C4-2B (cell line): Measurements from ENCODE around the gene ZNF487.

Experiments
- H3K27ac ChIP-seq: fragments of 450-650 bp; 2 replicates; pipeline ENCODE4 v1.5.1; 2017
- ZFX ChIP-seq: fragments of 450-650 bp; IDR thresholded peaks from 2 replicates; pipeline ENCODE4 v1.6.1; 2017
- TF ChIP-seq, protein P1 (sequence below): fragments of 450-650 bp; conservative IDR thresholded peaks from 2 replicates; pipeline ENCODE4 v1.5.1; 2017; ENCODE audit warnings: mild to moderate bottlenecking

ZNF487 gene

DNA sequence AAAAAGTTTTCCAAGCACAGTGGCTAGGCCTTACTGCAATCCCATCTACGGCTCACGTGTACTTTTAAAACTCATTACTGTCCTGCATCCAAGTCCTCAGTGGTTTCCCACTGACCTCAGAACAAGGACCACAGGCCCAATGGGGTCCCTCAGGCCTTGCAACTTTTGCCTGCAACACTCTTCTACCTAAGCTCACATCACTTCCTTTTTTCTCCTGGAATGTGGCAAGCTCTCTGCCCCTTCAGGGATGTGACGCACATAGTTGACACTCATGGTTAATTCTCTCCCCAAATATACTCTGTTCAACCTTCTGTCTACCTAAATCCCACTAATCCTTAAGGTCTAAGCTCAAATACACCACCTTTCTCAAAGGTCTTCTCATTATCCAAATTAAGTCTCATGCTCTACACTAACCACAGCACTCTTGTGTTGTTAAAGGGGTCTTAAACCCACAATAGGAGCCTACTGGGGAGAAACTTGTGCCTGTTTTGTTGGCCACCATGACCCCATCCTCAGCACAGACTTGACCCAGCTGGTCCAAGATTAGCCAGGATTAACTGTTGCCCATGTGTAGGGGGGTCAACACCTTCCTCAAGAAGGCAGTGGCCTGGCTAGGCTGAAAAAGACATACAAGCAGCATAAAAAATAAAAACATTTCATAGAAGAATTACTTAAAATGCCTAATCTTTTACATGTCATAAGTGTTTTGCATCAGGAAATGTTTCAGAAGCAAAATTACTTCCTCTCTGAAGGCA is 43.1 kb upstream of the ZNF487 start:
- no peak overlapping the region; the same call in 1 of the 2 replicates for H3K27ac ChIP-seq
- TF ChIP-seq ZFX, result no peak
- TF ChIP-seq, protein P1, sequence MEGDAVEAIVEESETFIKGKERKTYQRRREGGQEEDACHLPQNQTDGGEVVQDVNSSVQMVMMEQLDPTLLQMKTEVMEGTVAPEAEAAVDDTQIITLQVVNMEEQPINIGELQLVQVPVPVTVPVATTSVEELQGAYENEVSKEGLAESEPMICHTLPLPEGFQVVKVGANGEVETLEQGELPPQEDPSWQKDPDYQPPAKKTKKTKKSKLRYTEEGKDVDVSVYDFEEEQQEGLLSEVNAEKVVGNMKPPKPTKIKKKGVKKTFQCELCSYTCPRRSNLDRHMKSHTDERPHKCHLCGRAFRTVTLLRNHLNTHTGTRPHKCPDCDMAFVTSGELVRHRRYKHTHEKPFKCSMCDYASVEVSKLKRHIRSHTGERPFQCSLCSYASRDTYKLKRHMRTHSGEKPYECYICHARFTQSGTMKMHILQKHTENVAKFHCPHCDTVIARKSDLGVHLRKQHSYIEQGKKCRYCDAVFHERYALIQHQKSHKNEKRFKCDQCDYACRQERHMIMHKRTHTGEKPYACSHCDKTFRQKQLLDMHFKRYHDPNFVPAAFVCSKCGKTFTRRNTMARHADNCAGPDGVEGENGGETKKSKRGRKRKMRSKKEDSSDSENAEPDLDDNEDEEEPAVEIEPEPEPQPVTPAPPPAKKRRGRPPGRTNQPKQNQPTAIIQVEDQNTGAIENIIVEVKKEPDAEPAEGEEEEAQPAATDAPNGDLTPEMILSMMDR, result no peak

DNA sequence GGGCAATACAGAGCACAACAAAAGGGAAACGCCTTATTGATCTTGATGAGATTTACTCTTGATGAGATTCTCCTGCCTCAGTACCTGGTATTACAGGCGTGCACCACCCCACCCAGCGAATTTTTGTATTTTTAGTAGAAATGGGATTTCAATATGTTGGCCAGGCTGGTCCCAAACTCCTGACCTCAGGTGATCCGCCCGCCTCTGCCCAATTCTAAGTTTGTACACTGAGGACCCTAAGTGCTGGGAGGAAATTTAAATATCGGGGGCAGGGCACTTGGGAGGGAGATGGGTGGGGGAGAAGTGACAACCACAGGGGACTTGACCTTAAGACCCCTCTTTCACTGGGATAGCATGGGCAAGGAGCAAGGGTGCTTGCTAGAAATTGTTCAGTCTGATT is 42.0 kb upstream of the ZNF487 start:
- TF ChIP-seq, protein P1, result no peak
- no peak for TF ChIP-seq ZFX
- H3K27ac ChIP-seq, result peak overlapping the region; percentile 26; the same call in 1 of the 2 replicates

DNA sequence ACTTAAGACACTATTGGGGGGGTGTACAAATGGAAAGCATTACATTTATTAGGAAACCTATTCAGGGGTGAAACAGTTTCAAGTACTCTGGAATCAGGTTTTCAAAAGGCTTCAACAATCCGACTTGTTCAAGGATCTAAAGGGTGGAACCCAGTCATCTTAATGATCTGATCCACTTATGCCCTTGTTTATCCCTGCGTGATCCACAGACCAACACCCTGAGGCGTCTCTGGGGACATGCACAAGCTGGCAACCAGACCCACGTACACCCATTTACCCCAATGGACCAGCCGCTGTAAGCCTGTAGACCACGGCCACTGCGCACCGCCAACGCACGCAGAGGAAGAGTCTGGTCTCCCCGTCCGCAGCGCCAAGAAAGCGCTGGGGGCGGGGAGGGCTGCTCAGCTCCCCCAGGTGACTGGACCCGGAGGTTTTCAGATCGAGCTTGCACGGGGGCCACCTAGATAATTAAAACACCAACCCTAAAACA is 41.3 kb upstream of the ZNF487 start:
- no peak for TF ChIP-seq ZFX
- TF ChIP-seq, protein P1, result no peak
- peak overlapping the region; percentile 98 for H3K27ac ChIP-seq

DNA sequence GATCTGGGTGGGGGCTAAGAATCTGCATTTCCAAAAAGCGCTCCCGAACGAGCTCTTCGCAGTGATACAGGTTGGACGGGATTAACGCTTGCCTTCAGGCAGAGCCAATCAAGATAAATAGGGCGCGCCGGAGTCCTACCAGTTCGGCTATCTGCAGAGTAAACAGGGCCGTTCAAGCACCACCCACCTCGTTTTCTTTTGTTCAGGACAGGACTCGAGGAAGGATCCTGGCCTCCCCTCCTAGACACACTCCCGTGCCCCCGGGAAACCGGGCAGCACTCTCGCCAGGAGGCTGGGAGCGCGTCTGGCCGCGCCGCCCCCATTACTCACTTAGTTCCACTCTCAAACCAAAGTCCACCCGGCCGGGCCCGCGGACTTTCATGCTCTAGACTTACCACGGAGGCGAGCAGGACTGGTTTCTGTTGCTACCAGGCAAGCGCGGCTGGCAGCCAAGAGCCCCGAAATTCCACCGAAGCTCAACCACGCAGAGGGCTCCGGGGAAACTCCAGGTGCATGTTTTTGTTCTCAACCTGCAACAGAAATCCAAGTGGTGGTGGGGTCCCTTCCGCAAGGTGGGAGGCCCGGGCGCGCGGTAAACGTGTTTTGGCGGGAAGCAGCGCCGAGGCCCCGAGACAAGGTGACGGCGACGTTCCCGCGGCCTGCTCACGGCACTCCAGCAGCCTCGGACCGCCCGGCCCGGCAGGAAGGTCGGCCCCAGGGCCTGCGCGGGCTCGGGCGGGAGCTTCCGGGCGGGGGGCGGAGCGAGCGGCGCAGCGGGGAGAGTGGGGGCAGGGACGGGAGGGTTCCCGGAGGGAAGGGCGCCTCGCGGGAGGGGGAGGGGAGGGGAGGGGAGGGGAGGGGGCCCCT is 40.6 kb upstream of the ZNF487 start:
- peak overlapping the region; percentile 98 for H3K27ac ChIP-seq
- TF ChIP-seq, protein P1, result no peak
- TF ChIP-seq ZFX, result peak; percentile 84

DNA sequence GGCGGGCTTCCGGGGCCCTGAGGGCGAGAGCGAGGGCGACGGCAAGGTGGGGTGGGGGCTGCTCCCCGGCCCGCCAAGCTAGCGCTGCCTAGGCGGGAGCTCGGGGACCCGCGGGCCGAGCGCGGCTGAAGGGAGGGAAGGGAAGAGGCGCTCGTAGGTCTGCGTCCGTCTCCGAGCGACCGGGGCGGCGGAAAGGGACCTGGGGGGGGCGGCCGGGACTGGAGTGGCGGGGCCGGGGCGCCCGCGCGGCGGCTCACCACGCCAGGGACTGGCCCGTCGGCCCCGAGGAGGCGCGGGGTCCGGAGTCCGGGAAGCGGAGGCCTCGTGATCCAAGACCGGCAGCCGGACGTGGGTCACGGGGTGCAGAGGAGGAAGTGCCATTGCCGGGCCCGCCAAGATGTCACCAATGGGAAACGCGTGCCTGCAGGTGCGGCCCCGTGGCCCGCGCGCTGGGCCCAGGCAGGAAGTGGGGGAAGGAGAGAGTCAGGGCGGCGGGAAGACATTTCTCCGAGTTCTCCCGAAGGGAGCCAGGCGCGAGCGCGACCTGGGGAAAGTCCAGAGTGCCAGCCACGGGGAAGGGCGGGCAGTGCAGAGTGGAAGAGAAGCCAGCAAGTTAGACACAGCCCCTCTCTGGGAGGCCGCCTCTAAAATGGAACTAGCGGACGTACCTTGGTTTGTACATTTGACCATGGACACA is 39.8 kb upstream of the ZNF487 start:
- no peak for TF ChIP-seq ZFX
- TF ChIP-seq, protein P1, result no peak
- H3K27ac ChIP-seq, result peak overlapping the region; percentile 98

DNA sequence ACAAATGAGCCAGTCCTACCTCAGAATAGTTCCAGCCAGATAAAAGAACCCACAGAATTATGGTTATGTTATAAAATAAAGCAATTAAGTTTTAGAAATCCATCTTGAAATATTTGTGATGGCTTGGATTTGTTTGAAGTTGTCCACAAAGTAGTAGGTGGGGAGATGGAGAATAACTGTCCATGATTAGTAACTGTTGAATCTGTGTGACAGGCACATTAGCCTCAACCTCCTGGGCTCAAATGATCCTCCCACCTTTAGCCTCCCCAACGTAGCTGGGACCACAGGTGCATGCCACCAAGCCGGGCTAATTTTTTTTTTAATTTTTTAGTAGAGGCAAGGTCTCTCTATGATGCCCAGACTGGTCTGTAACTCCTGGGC is 38.0 kb upstream of the ZNF487 start:
- H3K27ac ChIP-seq, result peak overlapping the region; percentile 98
- TF ChIP-seq, protein P1, result no peak
- no peak for TF ChIP-seq ZFX
